ENCODE measurements around the gene SEC14L6.

DNA sequence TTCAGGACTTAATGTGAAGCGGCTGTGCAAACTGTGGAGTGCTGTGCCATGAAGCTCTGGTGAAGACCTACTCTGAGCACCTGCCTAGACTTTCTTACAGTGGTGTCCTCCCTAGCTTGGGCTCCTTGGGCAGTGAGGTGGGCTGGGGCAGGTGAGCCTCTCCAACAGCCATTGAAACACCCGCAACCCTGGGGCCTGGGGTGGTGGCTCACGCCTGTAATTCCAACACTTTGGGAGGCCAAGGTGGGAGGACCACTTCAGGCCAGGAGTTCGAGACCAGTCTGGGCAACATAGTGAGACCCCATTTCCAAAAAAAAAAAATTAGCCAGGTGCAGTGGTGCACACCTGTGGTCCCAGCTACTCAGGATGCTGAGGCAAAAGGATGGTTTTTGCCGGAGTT is 60.4 kb downstream of the SEC14L6 start:
- no peak for TF ChIP-seq POLR2A (IDR thresholded peaks at IDR 0.05)
- TF ChIP-seq, protein P1, sequence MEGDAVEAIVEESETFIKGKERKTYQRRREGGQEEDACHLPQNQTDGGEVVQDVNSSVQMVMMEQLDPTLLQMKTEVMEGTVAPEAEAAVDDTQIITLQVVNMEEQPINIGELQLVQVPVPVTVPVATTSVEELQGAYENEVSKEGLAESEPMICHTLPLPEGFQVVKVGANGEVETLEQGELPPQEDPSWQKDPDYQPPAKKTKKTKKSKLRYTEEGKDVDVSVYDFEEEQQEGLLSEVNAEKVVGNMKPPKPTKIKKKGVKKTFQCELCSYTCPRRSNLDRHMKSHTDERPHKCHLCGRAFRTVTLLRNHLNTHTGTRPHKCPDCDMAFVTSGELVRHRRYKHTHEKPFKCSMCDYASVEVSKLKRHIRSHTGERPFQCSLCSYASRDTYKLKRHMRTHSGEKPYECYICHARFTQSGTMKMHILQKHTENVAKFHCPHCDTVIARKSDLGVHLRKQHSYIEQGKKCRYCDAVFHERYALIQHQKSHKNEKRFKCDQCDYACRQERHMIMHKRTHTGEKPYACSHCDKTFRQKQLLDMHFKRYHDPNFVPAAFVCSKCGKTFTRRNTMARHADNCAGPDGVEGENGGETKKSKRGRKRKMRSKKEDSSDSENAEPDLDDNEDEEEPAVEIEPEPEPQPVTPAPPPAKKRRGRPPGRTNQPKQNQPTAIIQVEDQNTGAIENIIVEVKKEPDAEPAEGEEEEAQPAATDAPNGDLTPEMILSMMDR (IDR thresholded peaks at IDR 0.05 in 4 of 5, conservative IDR thresholded peaks at IDR 0.05 in 1 of 5), result no peak
